ENCODE measurements around the gene TNFSF11.

The TNFSF11 gene

DNA sequence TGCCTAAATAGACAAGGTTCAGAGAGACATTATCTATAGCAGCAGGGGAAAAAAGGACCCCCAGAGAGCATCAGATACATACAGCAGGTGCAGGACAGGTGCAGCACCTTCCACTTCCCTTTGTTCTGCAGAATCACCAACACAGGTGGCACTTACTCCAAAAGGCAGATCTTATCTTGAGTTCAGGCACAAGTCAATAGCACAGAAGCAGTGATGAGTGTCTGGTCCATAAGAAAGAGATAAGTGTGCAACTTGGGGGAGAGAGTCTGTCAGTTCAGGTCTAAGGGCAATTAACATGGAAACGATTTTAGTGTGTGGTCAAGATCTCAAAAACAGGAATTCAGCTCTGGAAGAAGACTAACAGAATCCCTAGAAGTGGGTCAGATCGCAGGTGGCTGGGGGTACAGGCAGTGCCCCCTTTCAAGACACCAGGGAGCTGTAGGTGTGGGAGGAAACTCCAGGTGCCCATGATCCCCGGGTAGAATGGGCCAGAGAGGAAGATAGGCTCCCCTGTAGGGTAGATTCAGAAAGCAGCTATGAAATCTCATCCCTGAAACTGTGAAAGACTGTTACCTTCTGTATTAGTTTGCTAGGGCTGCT is 40.6 kb downstream of the TNFSF11 start:
- ATAC-seq (ENCODE audit: low read depth) (no peak), DNase-seq (ENCODE audit: low spot score) (no peak)
- Histone ChIP-seq H3K4me1 (ENCODE audit: insufficient read depth, poor library complexity, severe bottlenecking) (peaks cover 9% of the 10 kb centered on the region), H3K36me3 (ENCODE audit: low read depth) (no peaks in the 10 kb centered on the region), H3K27ac (ENCODE audit: poor library complexity, severe bottlenecking) (no peak overlapping the region), H3K4me3 (ENCODE audit: severe bottlenecking) (no peak overlapping the region), H3K27me3 (ENCODE audit: insufficient read depth, poor library complexity, severe bottlenecking) (no peaks in the 10 kb centered on the region), H3K9me3 (ENCODE audit: severe bottlenecking) (no peaks in the 10 kb centered on the region)
- TF ChIP-seq, protein P1, sequence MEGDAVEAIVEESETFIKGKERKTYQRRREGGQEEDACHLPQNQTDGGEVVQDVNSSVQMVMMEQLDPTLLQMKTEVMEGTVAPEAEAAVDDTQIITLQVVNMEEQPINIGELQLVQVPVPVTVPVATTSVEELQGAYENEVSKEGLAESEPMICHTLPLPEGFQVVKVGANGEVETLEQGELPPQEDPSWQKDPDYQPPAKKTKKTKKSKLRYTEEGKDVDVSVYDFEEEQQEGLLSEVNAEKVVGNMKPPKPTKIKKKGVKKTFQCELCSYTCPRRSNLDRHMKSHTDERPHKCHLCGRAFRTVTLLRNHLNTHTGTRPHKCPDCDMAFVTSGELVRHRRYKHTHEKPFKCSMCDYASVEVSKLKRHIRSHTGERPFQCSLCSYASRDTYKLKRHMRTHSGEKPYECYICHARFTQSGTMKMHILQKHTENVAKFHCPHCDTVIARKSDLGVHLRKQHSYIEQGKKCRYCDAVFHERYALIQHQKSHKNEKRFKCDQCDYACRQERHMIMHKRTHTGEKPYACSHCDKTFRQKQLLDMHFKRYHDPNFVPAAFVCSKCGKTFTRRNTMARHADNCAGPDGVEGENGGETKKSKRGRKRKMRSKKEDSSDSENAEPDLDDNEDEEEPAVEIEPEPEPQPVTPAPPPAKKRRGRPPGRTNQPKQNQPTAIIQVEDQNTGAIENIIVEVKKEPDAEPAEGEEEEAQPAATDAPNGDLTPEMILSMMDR (IDR thresholded peaks at IDR 0.05; ENCODE audit: poor library complexity, severe bottlenecking): no peak

DNA sequence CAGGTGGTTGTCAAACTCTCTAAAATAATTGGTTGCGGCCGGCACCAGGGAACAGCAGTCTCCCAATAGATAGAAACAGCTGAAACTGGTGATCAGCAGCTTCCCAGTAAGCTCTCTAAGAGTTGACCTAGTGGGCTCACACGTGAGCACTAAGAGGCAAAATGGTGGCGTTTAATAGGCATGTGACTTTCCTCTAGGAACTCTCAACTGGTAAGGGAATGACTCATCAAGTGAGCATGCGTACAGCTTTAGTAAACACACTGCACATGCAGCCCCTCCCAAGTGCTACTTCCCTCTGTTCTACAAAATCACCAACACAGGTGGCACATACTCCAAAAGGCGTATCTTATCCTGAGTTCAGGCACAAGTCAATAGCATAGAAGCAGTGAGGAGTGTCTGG is 41.7 kb downstream of the TNFSF11 start:
- TF ChIP-seq, protein P1 (IDR thresholded peaks at IDR 0.05; ENCODE audit: poor library complexity, severe bottlenecking): no peak
- ATAC-seq (ENCODE audit: low read depth) (no peak), DNase-seq (ENCODE audit: low spot score) (no peak)
- Histone ChIP-seq H3K27ac (ENCODE audit: poor library complexity, severe bottlenecking) (no peak overlapping the region), H3K27me3 (ENCODE audit: insufficient read depth, poor library complexity, severe bottlenecking) (no peaks in the 10 kb centered on the region), H3K36me3 (ENCODE audit: low read depth) (no peaks in the 10 kb centered on the region), H3K4me3 (ENCODE audit: severe bottlenecking) (no peak overlapping the region), H3K9me3 (ENCODE audit: severe bottlenecking) (no peaks in the 10 kb centered on the region), H3K4me1 (ENCODE audit: insufficient read depth, poor library complexity, severe bottlenecking) (peaks cover 9% of the 10 kb centered on the region)

DNA sequence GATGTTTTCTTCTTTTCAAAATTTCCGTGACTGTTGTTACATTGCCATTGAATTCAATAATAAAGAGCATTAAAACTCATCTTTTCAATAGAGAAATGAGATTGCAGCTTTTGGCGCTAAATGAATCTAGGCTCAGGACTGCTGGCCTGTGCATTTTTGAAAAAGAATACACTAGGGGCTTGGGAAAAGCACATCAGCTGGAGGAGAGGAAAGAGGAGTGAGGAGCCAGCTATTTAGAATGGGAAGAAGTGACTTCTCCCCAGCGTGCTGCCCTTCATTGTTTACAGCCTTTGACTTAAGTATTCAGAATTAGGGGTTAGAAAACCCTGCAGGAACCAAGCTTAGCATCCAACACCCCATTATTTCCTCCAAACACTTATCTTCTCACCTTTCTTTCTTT is 43.3 kb downstream of the TNFSF11 start:
- Histone ChIP-seq H3K4me3 (ENCODE audit: severe bottlenecking) (no peak overlapping the region), H3K36me3 (ENCODE audit: low read depth) (no peaks in the 10 kb centered on the region), H3K27ac (ENCODE audit: poor library complexity, severe bottlenecking) (no peak overlapping the region), H3K4me1 (ENCODE audit: insufficient read depth, poor library complexity, severe bottlenecking) (peaks cover 9% of the 10 kb centered on the region), H3K9me3 (ENCODE audit: severe bottlenecking) (no peaks in the 10 kb centered on the region), H3K27me3 (ENCODE audit: insufficient read depth, poor library complexity, severe bottlenecking) (no peaks in the 10 kb centered on the region)
- ATAC-seq (ENCODE audit: low read depth) (no peak), DNase-seq (ENCODE audit: low spot score) (no peak)
- TF ChIP-seq, protein P1 (IDR thresholded peaks at IDR 0.05; ENCODE audit: poor library complexity, severe bottlenecking): no peak

DNA sequence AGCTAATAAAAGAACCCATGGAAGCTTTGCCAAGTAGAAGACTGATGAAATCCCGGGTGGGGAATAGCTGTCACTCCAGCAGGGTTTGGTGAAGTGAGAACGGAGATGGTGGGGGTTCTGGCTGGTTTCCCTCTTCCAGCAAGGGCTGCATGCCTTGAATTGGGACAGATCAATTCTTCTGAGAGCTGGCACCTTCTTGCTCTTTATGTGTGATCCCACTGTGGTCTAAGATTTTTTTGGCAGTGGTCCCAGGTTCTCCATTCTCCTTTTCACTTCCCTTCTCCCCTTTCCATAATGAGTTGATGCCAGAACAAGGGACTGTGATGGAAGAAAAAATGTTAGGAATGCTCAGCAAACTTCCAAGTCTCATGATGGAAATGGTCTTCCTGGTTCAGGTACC is 50.0 kb downstream of the TNFSF11 start:
- no peak for ATAC-seq (ENCODE audit: low read depth)
- TF ChIP-seq, protein P1 (IDR thresholded peaks at IDR 0.05; ENCODE audit: poor library complexity, severe bottlenecking): no peak
- Histone ChIP-seq H3K27ac (ENCODE audit: poor library complexity, severe bottlenecking) (no peak overlapping the region), H3K4me3 (ENCODE audit: severe bottlenecking) (no peak overlapping the region), H3K9me3 (ENCODE audit: severe bottlenecking) (no peaks in the 10 kb centered on the region), H3K4me1 (ENCODE audit: insufficient read depth, poor library complexity, severe bottlenecking) (peaks cover 5% of the 10 kb centered on the region), H3K36me3 (ENCODE audit: low read depth) (no peaks in the 10 kb centered on the region), H3K27me3 (ENCODE audit: insufficient read depth, poor library complexity, severe bottlenecking) (no peaks in the 10 kb centered on the region)
- DNase-seq (ENCODE audit: low spot score): no peak

DNA sequence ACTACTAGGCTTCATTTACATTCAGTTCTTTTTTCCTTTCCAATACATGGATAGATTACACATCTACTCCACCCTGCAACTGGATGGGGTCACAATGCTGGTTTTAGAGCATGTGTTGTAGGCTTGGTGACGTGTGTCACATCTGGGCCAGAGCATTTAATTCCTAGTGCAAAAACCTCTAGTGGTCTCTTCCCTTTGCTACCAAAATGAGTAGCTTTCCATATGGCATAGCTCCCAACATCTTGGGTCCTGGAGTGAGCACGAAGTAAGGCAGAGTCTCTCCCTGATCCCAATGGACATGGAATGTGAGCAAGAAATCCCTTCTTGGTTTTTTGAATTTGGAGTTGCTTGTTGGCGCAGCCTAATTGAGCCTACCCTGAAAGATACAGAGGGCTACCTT is 51.7 kb downstream of the TNFSF11 start:
- ATAC-seq (ENCODE audit: low read depth) (no peak), DNase-seq (ENCODE audit: low spot score) (no peak)
- TF ChIP-seq, protein P1 (IDR thresholded peaks at IDR 0.05; ENCODE audit: poor library complexity, severe bottlenecking): no peak
- peaks cover 4% of the 10 kb centered on the region for H3K4me1 ChIP-seq (ENCODE audit: insufficient read depth, poor library complexity, severe bottlenecking)
- no peaks in the 10 kb centered on the region for H3K9me3 ChIP-seq (ENCODE audit: severe bottlenecking)
- H3K27me3 ChIP-seq (ENCODE audit: insufficient read depth, poor library complexity, severe bottlenecking): no peaks in the 10 kb centered on the region
- no peak overlapping the region for H3K4me3 ChIP-seq (ENCODE audit: severe bottlenecking)
- no peak overlapping the region for H3K27ac ChIP-seq (ENCODE audit: poor library complexity, severe bottlenecking)
- H3K36me3 ChIP-seq (ENCODE audit: low read depth): no peaks in the 10 kb centered on the region

Measured in RWPE2 (cell line).